ENCODE results near the gene THAP3.
"Not testable (repeated sequence)": the region's sequence is repeated elsewhere in the genome, so short reads cannot be mapped to it uniquely, and the experiment has no call there.

THAP3 gene

DNA sequence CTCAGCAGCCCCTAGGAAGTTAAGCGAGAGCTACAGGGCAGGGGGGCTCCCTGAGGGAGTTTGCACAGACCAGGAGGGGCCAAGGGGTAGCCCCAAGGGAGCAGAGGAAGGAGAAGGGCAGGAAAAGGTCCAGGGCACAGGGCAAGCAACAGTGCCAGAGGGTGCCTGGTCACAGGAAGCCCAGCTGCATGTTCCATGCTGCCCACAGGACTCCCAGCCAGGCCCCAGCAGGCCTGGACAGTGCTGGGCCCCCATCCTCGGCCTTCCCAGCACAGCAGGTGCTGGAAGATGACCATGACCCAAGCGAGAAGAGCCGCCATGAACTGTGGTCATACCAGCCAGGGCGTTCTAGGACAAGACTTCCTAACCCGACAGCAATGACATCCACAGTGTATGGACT, 33.0 kb upstream of the THAP3 start:
- DNase-seq, result no peak

DNA sequence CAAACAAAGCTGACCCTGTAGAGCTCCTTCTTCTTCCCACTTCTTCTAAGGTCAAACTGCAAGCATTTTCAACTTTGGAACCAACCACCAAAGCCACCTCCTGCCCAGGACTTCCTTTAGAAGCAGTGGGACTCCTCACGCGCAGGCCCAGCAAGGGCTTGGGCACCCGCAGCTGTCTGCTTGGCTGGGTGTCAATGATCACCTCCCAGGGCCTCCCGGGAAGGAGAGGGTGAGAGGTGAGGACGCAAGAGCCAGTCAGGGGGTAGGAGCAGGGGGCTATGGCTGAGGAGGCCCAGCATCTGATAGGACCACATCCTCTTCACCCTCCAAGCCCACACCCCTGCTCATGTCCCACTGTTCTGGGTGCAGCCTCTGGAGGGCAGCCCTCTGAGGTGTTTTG, 32.2 kb upstream of the THAP3 start:
- DNase-seq, result no peak

DNA sequence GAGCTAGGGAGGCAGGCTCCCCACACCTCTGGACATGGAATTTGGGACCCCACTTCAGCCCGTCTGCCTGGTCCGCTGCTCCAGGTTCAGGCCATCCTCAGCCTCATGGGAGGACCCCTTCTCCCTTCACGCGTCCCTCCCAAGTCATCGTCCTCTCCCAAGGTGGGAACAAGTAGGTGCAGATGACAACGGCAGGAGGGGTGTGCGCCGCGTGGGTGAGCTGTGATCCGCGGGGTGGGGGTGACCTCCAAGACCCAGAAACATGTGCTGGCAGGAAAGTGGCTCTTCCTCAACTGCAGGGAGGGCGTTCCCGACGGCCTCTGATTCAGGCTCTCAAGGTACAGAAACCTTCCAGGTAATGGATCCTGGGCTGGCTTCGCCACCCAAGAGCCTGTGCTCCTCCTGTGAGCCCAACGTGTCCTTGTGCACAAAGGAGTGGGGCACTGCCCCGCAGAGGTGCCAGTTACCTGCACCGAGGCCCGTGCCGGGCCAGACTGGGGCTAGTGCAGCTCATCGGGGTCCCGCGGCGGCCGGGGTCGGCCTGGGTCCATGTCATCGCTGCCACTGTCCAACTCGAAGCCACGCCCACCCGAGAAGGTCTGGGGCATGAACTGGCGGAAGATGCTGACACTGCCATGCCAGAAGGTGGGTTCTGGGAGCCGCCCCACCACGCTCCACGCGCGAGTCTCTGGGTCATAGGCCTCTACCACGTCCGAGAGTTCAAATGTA, 31.6 kb upstream of the THAP3 start:
- DNase-seq, result no peak

DNA sequence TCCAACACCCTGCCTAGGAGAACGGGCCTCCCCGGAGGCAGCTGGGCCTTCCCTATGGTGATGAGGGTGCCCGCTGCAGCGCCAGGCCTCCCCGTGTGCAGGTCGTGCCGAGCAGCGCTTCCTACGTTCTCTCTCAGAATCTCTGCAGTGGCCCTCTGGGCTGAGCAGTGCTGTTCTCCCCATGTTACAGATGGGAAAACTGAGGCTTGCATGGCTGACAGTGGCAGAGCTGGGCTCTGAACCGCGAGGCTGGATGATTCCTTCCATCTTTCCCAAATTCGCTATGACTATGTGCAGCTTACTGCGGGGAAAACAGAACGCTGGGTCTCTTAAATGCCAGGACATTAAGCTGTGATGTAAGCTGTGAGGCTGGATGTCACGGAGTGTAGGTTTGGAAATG, 30.9 kb upstream of the THAP3 start:
- no peak for DNase-seq

DNA sequence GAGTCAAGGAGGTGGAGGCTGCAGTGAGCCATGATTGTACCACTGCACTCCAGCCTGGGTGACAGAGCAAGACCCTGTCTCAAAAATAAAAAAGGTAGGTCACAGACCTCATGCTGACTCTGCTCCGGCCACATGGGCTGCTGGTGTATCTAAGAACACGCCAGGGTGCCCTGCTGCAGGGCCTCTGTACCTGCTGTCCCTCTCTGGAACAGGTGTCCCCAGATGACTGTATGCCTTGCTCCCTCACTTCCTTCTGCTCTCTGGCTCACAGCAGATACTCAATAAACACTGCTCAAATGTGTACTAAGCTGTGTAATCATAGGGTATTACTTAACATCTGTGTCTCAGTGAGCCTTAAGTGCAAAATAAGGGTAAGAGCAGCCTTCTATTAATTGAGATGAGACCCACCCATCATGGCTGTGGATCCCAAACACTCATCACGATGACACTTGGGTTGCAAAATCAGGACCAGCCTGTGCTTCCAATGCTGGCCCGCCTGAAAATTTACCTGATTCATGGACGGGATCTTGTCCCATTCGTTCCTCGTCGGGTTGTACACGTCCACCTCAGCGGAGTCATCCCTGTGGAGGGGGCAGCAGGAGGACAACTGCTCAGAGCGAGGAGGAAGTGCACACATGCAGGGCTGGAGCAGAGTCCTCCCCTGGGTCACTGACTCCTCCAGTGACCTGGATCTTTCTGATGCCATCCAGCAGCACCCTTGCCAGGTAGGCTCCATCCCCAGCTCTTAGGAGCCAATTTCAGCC, 29.5 kb upstream of the THAP3 start:
- no peak for DNase-seq

DNA sequence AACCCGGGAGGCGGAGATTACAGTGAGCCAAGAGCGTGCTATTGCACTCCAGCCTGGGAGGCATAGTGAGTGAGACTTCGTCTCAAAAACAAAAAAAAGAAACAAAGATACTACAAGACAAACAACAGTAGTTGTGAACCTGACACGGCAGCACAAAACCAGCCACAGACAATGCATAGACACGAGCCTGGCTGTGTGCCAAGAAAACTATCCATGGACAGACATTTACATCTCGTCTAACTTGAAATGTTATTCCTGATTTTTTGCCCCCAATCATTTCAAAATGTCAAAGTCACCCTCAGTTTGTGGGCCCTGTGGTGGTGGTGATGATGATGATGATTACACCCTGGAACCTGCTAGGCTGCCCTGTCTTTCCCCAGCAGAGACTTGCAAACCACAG, 28.3 kb upstream of the THAP3 start:
- no peak for DNase-seq

DNA sequence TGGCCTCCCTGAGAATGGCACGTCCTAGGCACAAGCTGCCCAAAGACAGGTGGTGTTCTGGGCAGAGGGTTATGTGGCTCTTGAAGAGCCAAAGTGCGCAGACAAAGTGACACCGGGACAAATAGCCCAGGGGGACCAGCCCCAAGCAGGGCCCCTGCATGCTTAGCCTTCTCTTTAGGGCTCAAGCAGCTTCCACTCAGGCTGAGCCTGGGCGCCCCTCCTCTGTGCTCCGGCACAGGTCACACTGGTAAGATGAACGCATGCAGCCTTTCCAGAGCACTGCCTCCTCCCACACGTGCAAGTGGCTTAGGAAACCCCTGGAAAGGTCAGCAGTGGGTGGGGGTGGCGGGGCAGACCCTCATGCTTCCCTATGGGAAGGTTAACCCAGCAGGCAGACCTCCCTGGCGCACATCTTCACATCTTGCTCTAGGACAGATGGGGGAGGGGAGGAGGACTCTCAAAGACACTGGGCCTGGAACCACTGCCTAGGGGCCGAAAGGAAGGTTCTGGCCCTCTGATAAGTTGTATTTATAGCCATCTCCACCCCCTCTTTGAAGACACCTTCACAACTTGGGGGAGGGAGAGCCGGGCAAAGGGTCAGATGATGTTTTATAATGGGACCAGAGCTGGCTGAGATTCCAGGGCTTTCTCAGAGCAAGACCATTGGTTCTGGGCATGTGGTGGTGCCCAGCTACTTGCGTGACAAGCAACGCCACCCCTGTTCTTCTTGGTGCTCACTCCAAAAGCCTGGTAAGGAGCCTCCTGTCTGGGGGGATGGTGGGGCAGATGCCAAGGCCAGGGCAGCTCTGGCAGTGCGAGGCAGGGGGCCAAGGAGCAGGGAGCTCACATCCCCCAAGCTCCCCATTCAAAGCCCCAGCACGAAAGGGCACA, 27.5 kb upstream of the THAP3 start:
- no peak for DNase-seq

DNA sequence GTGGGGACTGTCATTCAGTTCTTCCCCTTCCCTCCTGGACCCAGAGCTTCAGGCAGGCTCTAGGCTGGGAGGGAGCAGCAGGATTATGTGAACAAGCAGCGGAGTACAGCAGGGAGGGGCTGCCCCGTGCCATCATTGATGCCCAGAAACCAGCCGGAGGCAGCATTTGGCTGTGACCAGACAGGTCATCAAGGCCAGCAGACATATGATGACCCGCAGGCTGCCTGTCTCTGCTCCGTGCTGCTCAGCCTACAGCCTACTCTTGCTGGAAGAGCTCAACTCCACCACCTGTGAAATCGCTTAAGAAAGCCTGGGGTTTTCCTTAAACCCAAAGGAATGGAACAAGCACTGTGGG, 26.9 kb upstream of the THAP3 start:
- no peak for DNase-seq

DNA sequence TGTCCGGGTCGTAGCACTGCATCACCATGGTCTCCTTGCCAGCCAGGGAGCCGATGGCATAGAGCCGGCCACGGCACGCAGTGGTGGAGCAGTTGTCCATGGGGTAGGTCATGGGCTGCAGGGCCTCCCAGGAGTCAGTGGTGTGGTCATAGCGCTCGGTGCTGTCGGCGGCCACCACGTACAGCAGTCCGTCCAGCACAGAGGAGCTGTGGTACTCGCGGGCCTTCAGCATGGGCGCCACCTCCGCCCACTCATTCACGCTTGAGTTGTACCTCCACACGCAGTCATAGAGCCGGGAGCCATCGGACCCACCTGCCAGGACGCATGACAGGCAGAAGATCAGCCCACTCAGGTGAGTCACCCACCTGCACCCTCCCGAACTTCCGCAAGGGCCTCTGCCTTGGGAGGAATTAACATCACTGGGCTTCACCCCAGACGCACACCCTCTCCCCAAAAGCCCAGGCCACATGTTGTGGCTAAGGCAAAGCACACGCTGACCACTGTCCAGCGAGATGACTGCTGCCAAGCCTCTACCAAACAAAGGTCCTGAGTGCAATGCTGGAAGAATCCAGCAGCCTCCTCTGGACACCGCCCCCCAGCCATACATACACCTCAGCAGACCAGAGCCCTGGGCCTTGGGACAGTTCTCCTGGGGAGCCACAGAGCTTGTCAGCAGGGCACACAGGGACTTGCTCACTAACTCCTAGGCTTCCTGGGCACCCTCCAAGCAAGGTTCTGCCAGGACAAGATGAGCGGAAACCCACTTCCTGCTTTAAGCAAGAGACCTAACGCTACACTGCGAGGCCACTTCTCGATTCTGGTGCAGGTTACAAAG, 25.3 kb upstream of the THAP3 start:
- DNase-seq, result no peak

DNA sequence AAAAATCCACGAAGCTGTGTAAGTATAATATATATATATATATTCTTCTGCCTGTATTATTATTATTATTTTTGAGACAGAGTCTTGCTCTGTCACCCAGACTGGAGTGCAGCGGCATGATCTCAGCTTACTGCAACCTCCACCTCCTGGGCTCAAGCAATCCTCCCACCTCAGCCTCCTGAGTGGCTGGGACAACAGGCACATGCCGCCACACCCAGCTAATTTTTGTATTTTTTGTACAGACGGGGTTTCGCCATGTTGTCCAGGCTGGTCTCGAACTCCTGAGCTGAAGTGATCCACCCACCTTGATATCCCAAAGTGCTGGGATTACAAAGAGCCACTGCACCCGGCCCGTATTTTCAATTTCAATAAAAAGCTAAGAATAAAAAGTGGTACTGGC, 24.7 kb upstream of the THAP3 start:
- not testable (repeated sequence) for DNase-seq

DNA sequence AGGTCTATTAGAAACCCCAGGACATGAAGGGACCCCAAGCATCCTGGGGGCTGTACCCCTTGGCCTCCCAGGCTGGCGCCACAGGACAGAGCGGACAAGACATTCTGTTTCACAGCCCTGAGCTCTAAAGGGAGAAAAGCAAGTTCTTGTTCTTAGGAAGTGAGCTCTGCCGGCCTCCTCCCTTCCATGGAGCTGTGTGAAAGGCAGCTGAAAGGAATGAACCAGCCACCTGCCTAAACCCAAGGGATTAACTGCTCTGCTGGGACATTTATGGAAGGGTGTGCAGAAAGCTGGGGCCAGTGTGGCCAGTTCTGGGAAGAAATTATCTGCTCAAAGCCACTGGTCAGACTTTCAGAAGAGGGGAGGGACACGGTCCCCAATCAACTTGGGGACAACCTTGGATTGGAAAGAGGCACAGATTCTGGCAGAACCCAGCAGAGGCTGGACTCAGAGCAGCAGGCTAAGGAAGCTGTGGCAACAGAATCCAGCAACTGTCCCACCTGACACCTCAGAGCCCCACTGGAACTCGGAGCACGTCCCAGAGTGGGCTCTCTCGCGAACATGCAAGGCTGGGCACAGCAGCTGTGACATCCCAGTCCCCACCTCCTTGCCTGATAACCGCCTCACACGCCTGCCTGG, 24.1 kb upstream of the THAP3 start:
- peak; percentile 49 for DNase-seq

DNA sequence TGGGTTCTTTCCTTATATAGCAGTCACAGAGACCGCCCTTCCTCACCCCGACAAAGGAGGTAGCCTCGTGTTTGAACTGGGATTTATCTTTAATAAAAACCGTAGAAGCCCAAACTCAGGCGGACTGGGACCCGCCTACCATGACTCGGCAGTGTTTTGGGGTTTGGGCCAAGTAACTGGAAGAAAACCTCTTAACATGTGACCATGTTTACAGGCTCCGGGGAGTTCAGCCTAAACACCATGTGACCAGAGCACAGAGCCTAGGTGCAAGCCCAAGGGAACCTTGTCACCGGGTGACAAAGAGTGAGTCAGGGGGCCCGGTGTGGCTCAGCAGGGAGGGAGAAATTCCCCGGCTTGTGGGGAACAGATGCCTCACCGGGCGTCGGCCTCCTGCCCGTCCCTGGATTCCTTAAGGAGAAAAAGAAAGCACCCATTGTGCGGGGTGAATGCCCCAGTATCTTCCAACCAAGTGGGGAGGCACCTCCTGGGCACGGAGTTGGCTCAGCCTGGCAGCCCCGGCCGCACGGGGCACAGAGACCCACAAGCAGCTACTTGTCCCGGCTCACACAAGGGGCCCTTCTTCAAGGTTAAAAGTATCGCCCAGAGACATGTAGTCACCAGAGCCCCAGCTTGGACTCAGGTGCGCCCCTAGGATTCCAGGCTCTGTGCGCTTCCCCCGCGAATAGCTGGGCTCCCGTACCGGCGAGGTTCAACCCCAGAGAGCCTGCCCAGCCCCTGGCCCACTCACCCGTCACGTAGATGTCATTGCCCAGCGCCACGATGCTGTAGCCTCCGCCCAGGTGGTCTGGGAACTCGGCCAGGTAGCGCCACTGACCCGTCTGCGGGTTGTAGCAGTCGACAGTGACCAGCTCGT, 23.4 kb upstream of the THAP3 start:
- DNase-seq, result peak; percentile 74

DNA sequence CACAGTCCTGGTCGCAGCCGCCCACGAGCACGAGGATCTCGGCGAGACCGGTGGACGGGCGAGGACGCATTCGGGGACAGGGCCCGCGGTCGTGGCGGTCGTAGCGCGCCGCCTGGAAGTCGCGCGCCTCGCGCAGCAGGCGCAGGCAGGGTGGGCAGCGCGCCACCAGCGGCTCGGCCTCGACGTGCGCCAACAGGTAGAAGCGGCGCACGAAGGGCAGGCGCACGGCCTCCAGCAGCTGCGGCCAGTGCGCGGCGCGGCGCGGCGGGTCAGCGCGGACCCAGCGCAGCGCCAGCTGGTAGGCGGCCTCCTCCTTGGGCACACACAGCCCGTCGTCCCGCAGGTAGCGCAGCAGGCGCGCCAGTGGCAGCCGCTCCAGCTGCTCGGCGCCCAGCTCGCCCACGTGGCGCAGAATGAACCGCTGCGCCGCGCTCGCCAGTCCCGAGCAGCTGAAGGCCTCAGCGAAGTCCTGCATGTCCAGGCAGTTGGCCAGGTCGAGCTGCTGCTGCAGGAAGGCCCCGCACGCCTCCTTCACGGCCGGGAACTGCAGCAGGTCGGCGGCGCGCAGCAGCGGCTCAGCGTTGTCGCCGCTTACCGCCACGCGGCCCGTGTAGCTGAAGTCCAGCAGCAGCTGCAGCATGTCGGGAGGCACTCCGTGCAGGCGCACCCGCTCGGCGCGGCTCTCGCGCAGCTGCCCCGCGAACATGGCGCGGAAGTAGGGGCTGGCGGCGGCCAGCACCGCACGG, 22.6 kb upstream of the THAP3 start:
- DNase-seq, result no peak

DNA sequence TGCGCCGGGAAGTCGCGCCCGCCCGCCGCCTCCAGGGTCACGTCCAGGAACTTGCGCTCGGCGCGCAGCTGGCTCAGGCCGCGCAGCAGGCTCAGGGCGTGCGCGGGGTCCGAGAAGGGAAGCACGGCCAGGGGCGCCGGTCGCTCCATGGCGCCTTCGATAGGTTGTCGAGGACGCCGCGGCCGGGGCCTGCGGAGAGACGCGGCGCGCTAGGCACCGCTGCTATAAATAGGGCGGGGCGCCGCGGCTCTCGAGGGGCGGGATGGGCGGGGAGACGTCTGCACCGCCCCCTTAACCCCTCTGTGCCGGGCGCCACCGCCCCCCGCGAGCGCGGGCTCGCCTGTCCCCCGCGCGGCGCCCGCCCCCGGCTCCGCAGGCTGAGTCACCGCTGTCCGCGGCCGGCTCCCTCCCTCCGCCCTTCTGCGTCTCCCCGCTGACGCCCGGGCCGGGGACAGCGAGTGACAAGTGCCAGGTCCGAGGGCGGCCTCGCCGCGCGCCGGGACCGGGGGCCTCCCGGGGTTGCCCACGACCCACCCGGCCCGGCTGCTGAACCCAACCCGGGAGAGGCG, 21.9 kb upstream of the THAP3 start, which contains the start of gene KLHL21:
TSS of gene KLHL21 (minus strand) at position 201 of the 569 bp plus-strand sequence. CDS start at position 149, 52 bp downstream.
- peak; percentile 91 for DNase-seq

DNA sequence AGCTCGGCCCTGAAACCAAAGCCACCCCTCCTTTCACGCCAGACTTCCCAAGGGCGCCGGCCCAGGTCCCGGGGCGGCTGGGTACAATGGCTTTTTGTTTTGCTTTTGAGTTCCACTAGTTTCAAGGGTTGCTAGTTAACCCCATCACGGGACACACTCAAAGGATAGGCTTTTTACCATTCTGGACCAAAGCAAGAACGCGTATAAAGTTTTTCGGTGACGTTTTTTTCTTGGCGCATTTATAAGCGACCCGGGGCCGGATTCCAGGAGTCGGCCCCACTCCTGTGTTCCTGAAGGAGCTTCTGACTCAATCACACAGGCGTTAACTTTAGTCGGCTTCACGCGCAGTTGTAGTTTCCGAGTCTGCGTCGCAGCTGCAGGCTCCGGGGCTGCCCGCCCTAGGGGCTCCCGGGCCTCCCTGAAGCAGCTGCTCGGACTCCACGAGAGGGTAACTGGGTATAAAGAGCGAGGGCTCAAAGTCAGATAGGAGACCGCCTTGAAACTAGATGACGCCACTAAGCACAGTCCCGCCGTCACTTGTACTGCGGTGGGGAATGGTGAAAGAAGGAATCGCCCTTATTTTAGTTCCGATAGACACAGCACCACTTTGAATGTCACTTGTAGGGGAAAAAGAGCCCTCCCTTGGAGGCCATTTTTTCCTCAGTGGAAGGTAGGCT, 21.3 kb upstream of the THAP3 start:
- DNase-seq, result peak; percentile 91

DNA sequence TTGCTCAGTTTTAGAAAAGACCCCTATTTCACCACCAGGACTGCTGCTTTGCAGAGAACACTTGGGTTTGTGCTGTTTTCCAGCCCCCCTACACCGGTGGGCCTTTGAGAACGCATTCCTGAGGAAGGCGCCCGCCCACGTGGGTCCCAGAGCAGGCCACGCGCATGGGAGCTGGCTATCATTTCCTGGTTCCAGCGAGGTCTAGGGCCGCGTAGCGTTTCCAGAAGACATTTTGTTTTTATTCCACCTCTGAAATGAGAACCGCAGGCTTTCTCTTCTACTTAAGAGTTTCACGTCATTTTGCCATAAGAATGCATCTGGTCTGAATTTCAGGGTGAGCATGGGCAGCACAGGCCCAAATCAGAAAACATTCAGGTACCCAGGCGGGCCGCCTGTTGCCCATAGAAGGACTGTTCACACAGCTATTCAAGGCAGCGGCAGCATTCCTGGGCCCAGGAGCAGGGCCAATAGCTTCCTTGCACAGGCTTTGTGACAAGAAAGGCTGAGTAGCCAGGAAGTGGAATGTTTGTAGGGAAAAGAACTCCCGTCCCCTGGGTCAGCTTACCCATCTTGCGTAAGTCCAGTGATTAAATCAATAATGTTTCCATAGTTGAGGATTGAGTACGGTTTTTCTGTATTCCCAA, 20.6 kb upstream of the THAP3 start:
- peak; percentile 85 for DNase-seq

DNA sequence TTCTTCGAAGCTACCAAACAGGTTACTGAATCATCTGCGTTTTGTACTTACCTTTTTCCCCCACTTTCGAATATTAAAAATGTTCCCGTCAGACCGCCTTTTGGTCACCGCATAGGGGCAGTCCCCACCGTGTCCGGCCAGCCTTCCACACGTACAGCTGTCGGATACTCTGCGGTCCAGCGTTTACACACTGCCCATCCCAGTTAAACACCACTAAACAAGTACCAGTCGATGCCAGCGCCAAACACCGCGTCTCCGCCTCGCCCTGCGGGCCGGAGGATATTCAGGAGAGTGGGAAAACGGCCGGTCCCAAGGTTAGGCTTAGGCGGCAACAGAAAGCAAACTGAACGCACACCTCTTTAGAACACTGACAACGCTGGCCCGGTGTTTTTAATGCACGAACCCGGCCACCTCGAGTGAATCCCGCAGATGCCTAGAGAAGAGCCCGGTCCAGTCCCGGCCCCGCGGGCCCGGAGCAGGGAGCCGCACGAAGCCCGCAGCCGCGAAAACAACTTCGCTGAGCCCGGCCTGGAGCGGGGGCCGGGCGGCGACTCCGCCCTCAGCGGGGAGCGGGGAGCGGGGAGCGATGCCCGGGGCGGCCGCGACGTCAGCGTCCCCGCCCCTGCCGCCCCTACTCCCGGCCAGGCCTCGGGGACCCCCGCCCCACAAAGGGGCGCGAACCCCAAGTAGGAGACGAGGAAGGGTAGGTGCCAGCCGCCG, 11.9 kb upstream of the THAP3 start:
- DNase-seq, result peak; percentile 88

Data from eye (tissue), 1 donor.